Measurements from ENCODE around the gene SLC28A2. TPM values are rescaled to one million over a fixed set of nuclear protein-coding genes. Genes with fewer than 3 reads are reported as not detected.

SLC28A2 gene
- total and polyA plus RNA-seq, 9 of the 15 experiments (the other 6 are each of a cell fraction or from before 2014, with no cell fraction given) = 0.03 to 0.04 TPM; not detected in 7

DNA sequence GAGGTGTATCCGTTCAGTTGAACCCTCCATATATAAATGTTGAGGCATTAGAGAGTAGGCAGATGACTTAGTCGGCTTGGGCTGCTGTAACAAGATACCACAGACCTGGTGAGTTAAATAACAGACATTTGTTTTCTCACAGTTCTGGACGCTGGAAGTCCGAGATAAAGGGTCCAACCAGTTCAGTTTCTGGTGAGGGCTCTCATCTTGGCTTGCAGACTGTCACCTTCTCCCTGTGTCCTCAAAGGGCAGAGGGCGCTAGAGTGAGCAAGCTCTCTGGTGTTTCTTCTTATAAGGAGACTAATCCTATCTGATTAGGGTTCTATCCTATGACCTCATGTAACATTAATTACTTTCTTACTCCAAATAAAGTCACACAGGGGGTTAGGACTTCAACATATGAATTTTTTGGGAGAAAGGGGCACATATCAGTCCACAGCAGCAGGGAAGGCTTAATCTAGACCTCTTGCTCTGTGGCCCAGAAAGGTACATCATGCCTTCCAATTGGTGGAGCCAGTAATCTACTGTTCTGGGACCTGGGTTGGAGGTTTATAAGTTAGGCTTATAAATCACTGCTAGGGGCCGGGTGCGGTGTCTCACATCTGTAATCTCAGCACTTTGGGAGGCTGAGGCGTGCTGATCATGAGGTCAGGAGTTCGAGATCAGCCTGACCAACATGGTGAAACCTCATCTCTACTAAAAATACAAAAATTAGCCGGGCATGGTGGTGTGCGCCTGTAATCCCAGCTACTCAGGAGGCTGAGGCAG is 26.3 kb upstream of the SLC28A2 start (continued):
- TF ChIP-seq CBX3 (IDR thresholded peaks at IDR 0.05; ENCODE audit: borderline replicate concordance in 1 of 2, low read length in 2 of 2) (0 out of 3 replicates have a peak, but pooled peaks of 1 of the 2 experiments have one; percentile 45), ZKSCAN3 (CRISPR knock-in tag; IDR thresholded peaks at IDR 0.05) (no peak), GTF2A2 (tag; IDR thresholded peaks at IDR 0.05) (no peak), JUND (IDR thresholded peaks at IDR 0.05; ENCODE audit: borderline replicate concordance, low read depth, low read length) (peak; percentile 9; the same call in 1 of the 2 replicates), JUND (tag; IDR thresholded peaks at IDR 0.05; ENCODE audit: borderline replicate concordance, low read depth, low read length) (peak; percentile 34; the same call in 2 of the 3 replicates), ZNF324 (CRISPR knock-in tag; IDR thresholded peaks at IDR 0.05) (no peak), GABPB1 (CRISPR knock-in tag; IDR thresholded peaks at IDR 0.05) (no peak), HCFC1 (IDR thresholded peaks at IDR 0.05; ENCODE audit: low read depth, low read length) (no peak), SRSF9 (IDR thresholded peaks at IDR 0.05; ENCODE audit: borderline replicate concordance, low read depth, low read length) (no peak), ZEB2 (IDR thresholded peaks at IDR 0.05) (no peak), FUS (optimal IDR thresholded peaks at IDR 0.05; ENCODE audit: low read depth, low read length) (no peak), ZNF311 (CRISPR knock-in tag; IDR thresholded peaks at IDR 0.05) (no peak), NONO (IDR thresholded peaks at IDR 0.05; ENCODE audit: low read depth in 2 of 2, low read length in 1 of 2) (no peak), GTF2E2 (tag; IDR thresholded peaks at IDR 0.05) (no peak), ZNF224 (CRISPR knock-in tag; IDR thresholded peaks at IDR 0.05) (no peak), ZNF316 (IDR thresholded peaks at IDR 0.05) (no peak), SRSF7 (optimal IDR thresholded peaks at IDR 0.05; ENCODE audit: low read depth, low read length) (no peak), MAZ (CRISPR knock-in tag; conservative IDR thresholded peaks at IDR 0.05 in 1 of 2, IDR thresholded peaks at IDR 0.05 in 1 of 2) (no peak), TAF7 (tag; IDR thresholded peaks at IDR 0.05) (no peak)
- TF ChIP-seq, protein P1, sequence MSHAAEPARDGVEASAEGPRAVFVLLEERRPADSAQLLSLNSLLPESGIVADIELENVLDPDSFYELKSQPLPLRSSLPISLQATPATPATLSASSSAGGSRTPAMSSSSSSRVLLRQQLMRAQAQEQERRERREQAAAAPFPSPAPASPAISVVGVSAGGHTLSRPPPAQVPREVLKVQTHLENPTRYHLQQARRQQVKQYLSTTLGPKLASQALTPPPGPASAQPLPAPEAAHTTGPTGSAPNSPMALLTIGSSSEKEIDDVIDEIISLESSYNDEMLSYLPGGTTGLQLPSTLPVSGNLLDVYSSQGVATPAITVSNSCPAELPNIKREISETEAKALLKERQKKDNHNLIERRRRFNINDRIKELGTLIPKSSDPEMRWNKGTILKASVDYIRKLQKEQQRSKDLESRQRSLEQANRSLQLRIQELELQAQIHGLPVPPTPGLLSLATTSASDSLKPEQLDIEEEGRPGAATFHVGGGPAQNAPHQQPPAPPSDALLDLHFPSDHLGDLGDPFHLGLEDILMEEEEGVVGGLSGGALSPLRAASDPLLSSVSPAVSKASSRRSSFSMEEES (CRISPR knock-in tag; IDR thresholded peaks at IDR 0.05) = no peak
- TF ChIP-seq, protein P2, sequence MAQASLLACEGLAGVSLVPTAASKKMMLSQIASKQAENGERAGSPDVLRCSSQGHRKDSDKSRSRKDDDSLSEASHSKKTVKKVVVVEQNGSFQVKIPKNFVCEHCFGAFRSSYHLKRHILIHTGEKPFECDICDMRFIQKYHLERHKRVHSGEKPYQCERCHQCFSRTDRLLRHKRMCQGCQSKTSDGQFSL (CRISPR knock-in tag; IDR thresholded peaks at IDR 0.05) = no peak
- TF ChIP-seq, protein P2 (tag; IDR thresholded peaks at IDR 0.05) = no peak
- TF ChIP-seq, protein P3, sequence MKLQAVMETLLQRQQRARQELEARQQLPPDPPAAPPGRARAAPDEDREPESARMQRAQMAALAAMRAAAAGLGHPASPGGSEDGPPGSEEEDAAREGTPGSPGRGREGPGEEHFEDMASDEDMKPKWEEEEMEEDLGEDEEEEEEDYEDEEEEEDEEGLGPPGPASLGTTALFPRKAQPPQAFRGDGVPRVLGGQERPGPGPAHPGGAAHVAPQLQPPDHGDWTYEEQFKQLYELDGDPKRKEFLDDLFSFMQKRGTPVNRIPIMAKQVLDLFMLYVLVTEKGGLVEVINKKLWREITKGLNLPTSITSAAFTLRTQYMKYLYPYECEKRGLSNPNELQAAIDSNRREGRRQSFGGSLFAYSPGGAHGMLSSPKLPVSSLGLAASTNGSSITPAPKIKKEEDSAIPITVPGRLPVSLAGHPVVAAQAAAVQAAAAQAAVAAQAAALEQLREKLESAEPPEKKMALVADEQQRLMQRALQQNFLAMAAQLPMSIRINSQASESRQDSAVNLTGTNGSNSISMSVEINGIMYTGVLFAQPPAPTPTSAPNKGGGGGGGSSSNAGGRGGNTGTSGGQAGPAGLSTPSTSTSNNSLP (IDR thresholded peaks at IDR 0.05; ENCODE audit: borderline replicate concordance, low read depth, low read length) = no peak
- TF ChIP-seq, protein P4, sequence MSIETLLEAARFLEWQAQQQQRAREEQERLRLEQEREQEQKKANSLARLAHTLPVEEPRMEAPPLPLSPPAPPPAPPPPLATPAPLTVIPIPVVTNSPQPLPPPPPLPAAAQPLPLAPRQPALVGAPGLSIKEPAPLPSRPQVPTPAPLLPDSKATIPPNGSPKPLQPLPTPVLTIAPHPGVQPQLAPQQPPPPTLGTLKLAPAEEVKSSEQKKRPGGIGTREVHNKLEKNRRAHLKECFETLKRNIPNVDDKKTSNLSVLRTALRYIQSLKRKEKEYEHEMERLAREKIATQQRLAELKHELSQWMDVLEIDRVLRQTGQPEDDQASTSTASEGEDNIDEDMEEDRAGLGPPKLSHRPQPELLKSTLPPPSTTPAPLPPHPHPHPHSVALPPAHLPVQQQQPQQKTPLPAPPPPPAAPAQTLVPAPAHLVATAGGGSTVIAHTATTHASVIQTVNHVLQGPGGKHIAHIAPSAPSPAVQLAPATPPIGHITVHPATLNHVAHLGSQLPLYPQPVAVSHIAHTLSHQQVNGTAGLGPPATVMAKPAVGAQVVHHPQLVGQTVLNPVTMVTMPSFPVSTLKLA (conservative IDR thresholded peaks at IDR 0.05) = no peak
